ENCODE results near the gene GALNT12.

Gene GALNT12

GRCh38 chr9:98801969-98802371, 5.5 kb upstream of the GALNT12 start:
- DNase-seq (ENCODE audit: low read depth), result no peak

GRCh38 chr9:98804083-98804482, 3.4 kb upstream of the GALNT12 start:
- DNase-seq (ENCODE audit: low read depth), result no peak

GRCh38 chr9:98805506-98806272, 1.8 kb upstream of the GALNT12 start:
- DNase-seq (ENCODE audit: low read depth), result no peak

GRCh38 chr9:98806394-98807035, 955 bp upstream of the GALNT12 start:
- no peak for DNase-seq (ENCODE audit: low read depth)

GRCh38 chr9:98807814-98808195, 335 bp downstream of the GALNT12 start:
- no peak for DNase-seq (ENCODE audit: low read depth)

- DNase-seq (ENCODE audit: low read depth), result no peak
Measured at GRCh38 chr9:98808411-98808815, 943 bp downstream of the GALNT12 start.

- no peak for DNase-seq (ENCODE audit: low read depth)
Measured at GRCh38 chr9:98808875-98809274, 1.4 kb downstream of the GALNT12 start.

GRCh38 chr9:98809311-98810101, 2.0 kb downstream of the GALNT12 start:
- no peak for DNase-seq (ENCODE audit: low read depth)

GRCh38 chr9:98810102-98810842, 2.8 kb downstream of the GALNT12 start:
- DNase-seq (ENCODE audit: low read depth), result no peak

GRCh38 chr9:98811051-98811650, 3.7 kb downstream of the GALNT12 start:
- DNase-seq (ENCODE audit: low read depth), result no peak

GRCh38 chr9:98815391-98815951, 8.0 kb downstream of the GALNT12 start:
- DNase-seq (ENCODE audit: low read depth), result no peak

- DNase-seq (ENCODE audit: low read depth), result no peak
Measured at GRCh38 chr9:98818764-98819163, 11.3 kb downstream of the GALNT12 start.

- no peak for DNase-seq (ENCODE audit: low read depth)
Measured at GRCh38 chr9:98819231-98819630, 11.8 kb downstream of the GALNT12 start.

GRCh38 chr9:98821831-98822230, 14.4 kb downstream of the GALNT12 start:
- DNase-seq (ENCODE audit: low read depth), result no peak

- no peak for DNase-seq (ENCODE audit: low read depth)
Measured at GRCh38 chr9:98822661-98823060, 15.2 kb downstream of the GALNT12 start.

- DNase-seq (ENCODE audit: low read depth), result no peak
Measured at GRCh38 chr9:98823666-98824334, 16.3 kb downstream of the GALNT12 start.

- DNase-seq (ENCODE audit: low read depth), result no peak
Measured at GRCh38 chr9:98825414-98825813, 17.9 kb downstream of the GALNT12 start.

- DNase-seq (ENCODE audit: low read depth), result no peak
Measured at GRCh38 chr9:98826716-98827115, 19.2 kb downstream of the GALNT12 start.

GRCh38 chr9:98829766-98830165, 22.3 kb downstream of the GALNT12 start:
- no peak for DNase-seq (ENCODE audit: low read depth)

GRCh38 chr9:98830554-98830953, 23.1 kb downstream of the GALNT12 start:
- no peak for DNase-seq (ENCODE audit: low read depth)

GRCh38 chr9:98831696-98832095, 24.2 kb downstream of the GALNT12 start:
- DNase-seq (ENCODE audit: low read depth), result no peak

Data from activated T-helper 1 cell treated with Interleukin-2 at 50 U/mL for 16 hours (primary cell).